ENCODE measurements around the gene TBX15. TPM values are rescaled to one million over a fixed set of nuclear protein-coding genes. Genes with fewer than 3 reads are reported as not detected.
"Not testable (repeated sequence)": the region's sequence is repeated elsewhere in the genome, so short reads cannot be mapped to it uniquely, and the experiment has no call there.

The TBX15 gene
- total RNA-seq, 1 donor from 2014 or later = not detected

- intact Hi-C loops (cut with micrococcal nuclease) = no loop called here
These were observed 59.2 kb downstream of the TBX15 start for GRCh38 chr1:118928739-118929554.

GRCh38 chr1:118927427-118928187 lies 60.5 kb downstream of the TBX15 start:
- intact Hi-C loops (cut with micrococcal nuclease) = no loop called here

- intact Hi-C loops (cut with micrococcal nuclease) = no loop called here
These were observed 61.9 kb downstream of the TBX15 start for GRCh38 chr1:118926261-118926660.

DNA sequence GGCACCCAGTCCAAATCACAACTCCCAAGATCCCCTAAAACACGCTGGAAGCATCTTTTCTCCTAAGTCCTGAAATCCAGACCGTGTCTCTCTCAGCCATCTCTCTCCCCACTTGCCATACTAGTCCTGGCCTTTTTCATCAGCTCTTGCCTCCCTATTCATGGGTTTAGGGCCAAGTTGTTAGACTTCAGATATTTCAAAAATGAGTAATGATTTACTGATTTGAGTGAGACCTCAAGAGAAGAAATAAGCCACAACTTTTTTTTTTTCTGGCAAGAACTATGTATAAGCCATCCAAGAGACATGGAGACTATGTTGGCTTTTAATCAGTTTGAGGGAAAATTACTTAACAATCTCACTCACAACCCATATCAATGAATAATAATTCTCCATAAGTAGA lies 62.5 kb downstream of the TBX15 start:
- intact Hi-C loops (cut with micrococcal nuclease) = no loop called here

DNA sequence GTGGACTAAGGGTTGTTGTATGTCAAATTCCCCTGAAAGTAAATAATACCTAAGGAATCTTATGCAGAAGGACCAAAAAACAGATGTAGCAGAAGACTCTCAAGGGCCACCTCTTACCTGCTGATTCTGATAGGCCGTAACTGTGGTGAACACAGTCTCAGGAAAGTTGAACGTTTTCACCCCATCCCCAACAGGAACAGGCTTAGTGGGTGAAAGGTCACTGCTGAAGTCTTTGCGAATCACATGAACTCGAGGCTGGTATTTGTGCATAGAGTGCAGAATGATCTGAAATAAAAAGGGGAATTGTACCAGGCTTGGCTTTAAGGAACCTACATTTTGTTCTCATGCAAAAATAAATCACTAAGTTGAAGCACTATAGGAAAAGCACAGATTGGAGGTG lies 64.8 kb downstream of the TBX15 start:
- intact Hi-C loops (cut with micrococcal nuclease) = no loop called here

DNA sequence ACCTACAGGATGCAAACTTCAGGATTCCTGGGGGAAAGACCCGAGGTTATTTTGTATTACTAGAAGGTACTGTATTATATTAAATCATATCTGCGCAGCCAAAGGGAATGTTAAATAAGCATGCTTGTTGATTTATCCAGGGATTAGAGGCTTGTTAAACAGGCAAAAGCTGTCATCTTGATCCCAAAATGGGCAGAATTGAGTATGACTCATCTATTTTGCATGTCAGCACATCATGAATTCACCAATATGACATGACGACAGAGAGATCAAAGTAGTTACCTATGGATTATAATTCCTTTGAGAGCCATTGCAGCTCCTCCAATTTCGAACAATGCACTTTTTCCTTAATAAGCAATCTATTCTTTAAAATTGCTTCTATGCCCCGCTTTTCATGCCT lies 66.1 kb downstream of the TBX15 start:
- intact Hi-C loops (cut with micrococcal nuclease) = no loop called here

DNA sequence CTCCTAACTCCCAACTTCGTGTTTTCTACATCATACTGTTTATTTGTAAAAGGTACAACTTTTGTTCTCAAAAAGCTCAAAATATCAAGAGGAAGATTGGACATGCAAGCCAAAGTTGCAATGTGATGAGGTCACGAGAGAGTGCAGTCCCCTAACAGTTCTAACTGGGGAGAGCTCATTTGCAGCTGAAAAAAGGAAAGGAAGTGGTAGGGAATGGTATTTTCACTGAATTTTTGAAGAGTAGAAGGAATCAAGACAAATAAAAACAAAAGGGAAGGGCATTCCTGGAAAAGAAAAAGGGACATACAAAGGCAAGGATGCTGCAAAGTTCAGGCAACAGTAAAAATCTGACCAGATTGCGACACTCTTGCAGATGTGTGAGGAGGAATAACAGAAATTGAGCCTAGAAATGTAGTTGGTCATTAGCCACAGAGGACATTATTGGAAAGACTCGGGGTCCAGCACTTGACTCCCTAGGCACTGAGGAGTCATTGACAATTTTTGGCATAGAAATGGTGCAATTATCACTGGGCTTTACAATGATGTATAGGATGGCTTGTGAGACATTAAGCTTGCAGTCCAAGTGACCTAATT lies 67.9 kb downstream of the TBX15 start:
- intact Hi-C loops (cut with micrococcal nuclease) = no loop called here

- intact Hi-C loops (cut with micrococcal nuclease) = no loop called here
These were observed 69.2 kb downstream of the TBX15 start for GRCh38 chr1:118918940-118919259.

- intact Hi-C loops (cut with micrococcal nuclease) = no loop called here
These were observed 69.8 kb downstream of the TBX15 start for GRCh38 chr1:118918230-118918939.

DNA sequence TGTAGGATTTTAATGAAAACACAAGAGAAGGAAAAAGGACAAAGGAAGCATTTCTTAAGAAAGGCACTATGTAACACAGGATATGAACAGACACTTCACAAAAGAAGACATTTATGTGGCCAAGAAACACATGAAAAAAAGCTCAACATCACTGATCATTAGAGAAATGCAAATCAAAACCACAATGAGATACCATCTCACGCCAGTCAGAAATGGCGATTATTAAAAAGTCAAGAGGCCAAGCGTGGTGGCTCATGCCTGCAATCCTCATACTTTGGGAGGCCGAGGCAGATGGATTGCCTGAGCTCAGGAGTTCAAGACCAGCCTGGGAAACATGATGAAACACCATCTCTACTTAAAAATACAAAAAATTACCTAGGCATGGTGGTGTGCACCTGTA lies 71.8 kb downstream of the TBX15 start:
- intact Hi-C loops (cut with micrococcal nuclease) = not testable (repeated sequence)

GRCh38 chr1:118914379-118915161 lies 73.6 kb downstream of the TBX15 start:
- intact Hi-C loops (cut with micrococcal nuclease) = no loop called here

GRCh38 chr1:118913818-118914217 lies 74.3 kb downstream of the TBX15 start:
- intact Hi-C loops (cut with micrococcal nuclease) = no loop called here

GRCh38 chr1:118912574-118912973 lies 75.6 kb downstream of the TBX15 start:
- intact Hi-C loops (cut with micrococcal nuclease) = no loop called here

DNA sequence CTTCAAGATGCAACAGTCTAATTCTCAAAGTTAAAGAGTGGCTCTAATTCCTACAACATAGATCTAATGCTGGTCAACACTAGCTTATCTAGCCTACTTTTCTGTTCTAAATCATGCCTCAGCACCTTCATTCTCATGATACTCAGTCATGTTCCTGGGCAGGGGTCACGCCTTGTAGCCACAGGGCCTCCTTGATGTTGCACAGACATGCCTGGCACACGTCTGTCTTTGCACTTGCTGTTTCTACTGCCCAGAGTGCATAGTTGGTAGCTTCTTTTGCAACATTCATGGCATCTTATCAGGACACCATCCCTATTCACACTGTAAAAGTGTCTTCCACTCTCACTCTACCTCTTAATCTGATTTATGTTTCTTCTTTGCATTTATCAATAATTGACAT lies 76.6 kb downstream of the TBX15 start:
- intact Hi-C loops (cut with micrococcal nuclease) = no loop called here

DNA sequence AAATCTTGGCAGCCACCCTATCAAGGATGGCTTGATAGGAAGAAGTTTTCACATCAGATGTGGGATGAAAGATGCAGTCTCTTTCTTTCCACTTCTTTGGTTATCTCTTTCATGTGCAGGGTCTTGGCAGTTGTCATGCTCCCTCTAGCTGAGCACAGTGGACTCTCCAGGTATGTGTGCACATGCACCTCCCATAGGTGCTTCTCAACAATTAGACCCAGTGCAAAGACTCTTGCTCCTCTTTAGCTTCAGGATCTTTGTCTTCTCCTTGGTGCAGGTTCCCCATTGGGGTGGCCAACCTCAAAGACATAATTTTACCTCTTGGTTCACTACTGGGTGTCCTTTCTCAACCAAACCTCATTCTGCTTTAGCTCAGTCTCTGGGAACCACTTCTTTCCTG lies 80.7 kb downstream of the TBX15 start:
- intact Hi-C loops (cut with micrococcal nuclease) = no loop called here

DNA sequence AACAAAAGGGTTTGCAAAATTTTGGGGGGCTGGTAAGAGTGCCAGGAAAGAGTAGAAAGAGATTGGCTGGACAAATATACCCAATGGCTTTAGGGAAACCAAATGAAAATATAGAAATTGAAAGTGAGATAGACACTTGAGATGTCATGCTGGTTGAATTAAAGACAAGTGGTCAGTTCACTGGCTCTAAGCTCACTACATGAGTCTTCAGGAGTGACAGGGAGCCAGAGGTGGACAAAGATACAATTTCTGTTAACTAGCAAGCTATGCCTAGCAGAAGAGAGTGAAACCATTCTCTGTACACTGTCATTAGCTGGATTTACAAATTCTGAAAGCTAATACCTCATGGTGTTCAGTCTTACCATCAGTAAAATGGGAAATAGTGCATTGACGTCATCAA lies 82.5 kb downstream of the TBX15 start:
- intact Hi-C loops (cut with micrococcal nuclease) = no loop called here

DNA sequence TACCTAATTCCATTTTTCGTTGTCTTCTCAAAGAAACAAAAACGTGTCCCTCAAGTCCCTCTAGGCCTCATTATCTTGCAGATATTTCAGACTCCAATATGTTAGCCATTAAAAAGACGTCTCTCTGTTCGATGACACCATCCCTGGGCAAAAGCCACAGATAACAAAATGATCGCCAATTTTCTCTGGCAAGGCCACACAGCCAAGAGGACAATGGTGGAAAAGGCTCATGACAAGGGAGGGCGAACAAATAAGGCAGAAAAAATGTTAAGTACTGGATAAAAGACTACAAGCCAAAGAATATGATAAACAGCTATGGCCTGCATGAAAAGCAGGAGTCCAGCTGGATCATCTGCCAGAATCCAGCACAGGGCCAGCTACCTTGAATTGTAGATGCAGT lies 82.9 kb downstream of the TBX15 start:
- intact Hi-C loops (cut with micrococcal nuclease) = no loop called here

GRCh38 chr1:118902711-118903191 lies 85.4 kb downstream of the TBX15 start:
- intact Hi-C loops (cut with micrococcal nuclease) = no loop called here

DNA sequence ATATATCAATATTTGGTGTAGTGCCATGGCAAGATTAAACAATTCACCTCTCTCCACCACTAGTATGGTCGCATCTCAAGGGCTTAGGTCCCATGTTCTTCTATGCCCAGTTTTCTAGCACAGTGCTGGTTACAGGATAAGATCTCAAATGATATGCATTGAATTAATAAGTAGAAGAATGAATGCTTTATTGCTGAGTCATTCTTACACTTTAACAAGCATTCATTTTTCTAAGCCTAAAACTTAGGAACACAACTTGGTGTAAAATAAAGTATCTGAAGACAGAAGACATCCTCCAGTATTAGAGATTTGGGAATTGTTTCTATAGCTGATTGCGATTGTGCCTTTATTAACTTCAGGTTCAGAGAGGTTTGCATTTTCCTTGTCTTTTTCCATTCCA lies 85.8 kb downstream of the TBX15 start:
- intact Hi-C loops (cut with micrococcal nuclease) = no loop called here

GRCh38 chr1:118900643-118901440 lies 87.3 kb downstream of the TBX15 start:
- intact Hi-C loops (cut with micrococcal nuclease) = no loop called here
